GM21723 (cell line): Measurements from ENCODE around the gene TM6SF1.
"Not testable (repeated sequence)": the region's sequence is repeated elsewhere in the genome, so short reads cannot be mapped to it uniquely, and the experiment has no call there.

ENCODE experiments used
- ATAC-seq: cut with Tn5 transposase; IDR thresholded peaks from one replicate; pipeline ENCODE4 v1.9.1; 2021; ENCODE audit warnings: mild to moderate bottlenecking, moderate library complexity; ENCODE audit not compliant: unreplicated experiment

Gene TM6SF1

DNA sequence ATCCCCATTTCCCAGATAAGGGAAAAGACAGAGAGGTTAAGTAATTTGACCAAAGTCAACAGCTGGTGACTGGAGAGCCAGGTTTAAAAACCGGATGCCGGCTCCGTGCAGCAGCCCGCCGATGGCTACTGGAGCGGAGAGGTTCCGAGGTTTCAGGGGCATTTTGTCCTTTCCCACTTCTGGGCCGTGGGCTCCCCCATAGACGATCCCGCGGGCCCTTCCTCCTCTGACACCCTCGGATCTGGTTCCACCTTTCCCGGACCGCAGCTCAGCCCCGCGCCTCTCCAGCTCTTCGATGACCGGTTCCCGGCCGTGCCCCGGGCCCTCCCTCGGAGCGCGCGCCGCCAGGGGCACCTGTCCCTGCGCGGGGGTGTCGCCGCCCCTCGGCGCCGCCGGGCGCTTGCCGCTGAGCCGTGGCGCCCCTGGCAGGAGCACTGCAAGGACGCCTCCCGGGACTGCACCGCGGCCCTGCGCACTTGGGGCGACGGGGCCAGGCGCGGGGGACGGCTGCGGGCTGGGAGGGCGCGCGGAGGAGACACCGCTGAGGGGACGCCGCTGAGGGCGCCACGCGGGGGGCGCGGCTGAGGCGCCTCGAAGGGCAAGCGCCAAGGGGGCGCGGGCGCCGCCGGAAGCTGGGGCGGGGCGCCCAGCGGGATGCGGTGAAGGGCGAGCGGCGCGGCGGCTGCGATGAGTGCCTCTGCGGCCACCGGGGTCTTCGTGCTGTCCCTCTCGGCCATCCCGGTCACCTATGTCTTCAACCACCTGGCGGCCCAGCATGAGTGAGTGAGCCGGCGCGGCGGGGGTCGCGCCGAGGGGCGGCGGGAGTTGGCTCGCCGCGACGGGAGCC is at the start of gene TM6SF1:
TSS of gene TM6SF1 (plus strand) at position 652 of the 847 bp plus-strand sequence. CDS start at position 688, 36 bp downstream.
- peak; percentile 55 for ATAC-seq

DNA sequence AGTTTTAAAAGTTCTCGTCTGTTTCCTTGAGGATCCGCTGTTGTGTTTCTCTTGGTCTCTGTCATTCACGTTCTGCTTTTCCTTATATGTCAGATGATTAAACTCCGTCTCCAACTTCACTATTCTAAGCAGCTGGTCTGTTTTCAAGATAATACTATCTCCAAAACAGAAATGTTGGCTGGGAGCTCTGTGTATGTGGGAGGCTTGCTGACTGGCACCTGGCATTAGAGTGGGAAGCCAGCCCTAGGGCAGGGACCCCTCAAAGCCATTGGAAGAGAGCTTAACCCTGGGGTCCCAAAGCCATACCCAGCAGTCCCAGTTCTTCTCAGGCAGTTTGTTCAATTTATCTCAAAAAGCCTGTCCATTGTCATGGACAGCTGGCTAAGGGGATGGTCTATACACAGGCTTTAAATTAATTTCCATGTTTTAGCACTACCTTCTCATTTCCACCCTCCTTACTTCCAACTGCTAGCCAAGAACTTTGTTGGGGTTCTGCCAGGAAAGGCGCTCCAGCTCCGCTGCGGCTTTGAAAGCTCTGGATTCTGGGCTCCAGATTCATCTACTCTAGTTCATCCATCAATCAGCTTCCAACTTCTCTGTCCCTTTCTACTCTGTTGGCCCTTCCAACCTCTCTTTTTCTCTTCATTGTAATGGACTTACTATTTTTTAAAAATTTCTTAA is 49.6 kb upstream of the TM6SF1 start:
- ATAC-seq: no peak

- ATAC-seq: no peak
Observed at GRCh38 chr15:83061680-83062079, 45.8 kb upstream of the TM6SF1 start.

DNA sequence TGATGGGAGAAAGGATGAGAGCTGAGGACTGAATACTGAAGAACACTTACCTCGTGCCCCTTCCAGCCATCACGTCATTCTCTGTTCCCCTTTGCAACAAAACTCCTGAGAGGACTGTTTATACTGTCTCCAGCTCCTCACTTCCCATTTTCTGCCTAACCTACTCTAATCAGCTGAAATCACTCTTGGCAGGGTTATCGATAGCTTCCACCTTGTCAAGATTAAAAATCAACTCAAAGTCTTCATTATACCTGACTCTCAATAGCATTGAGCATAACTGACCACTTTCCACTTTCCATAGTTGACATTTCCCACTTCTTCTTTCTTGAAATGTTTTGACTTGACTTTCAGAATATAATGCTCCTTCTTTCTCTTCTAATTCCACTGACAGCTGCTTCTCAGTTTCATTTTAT is 44.7 kb upstream of the TM6SF1 start:
- no peak for ATAC-seq

DNA sequence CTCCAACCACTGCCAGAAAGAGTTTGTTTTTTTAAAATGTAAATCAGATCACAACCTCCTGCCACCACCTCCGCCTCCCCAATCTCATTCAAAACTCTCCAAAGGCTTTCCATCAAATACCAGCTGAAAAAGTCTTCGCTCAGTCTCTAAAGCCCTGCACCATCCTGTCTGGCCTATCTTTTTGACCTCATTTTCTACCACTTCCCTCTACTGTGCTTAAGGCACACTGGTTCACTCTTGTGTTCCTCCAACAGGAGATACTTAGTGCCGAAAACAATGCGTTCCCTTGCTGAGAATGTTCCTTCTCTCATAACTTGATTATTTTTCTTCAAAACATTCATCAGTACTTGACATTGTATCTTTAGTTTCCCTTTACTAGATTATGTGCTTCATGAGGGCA is 43.9 kb upstream of the TM6SF1 start:
- no peak for ATAC-seq

DNA sequence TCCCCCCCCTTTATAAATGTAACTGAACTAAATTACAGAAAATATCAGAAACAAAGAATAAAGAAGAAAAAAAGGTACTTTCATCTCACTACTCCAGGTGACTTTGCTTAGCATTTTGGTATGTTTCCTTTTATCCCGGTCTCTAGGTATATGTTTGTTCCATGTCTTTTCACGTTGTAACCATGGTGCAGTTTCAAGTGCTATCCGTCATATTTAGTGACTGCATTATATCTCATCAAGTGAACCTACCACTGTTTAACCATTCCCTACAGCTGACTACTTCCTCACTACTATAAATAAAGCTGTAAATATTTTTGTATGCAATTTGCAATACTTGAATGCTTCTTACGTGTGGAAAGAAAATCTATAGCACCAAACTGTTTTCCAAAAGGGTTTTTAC is 42.6 kb upstream of the TM6SF1 start:
- ATAC-seq: no peak

DNA sequence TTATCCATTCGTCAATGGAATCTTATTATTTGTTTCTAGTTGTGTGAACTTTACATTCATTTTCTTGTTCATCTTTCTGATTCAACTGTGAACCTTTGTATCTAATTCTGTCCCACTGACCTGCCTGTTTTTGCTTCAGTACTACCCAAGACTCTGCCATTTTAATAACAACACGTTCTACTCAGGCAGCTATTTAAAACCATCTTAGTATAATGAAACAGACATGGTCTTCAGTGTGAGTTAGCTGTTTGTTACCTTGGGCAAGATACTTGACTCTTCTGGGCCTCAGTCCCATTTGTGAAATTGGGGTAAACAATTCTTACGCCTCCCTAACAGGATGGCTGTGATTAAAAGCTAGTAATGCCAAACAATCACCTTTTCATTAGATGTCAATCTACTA is 42.0 kb upstream of the TM6SF1 start:
- ATAC-seq: no peak

DNA sequence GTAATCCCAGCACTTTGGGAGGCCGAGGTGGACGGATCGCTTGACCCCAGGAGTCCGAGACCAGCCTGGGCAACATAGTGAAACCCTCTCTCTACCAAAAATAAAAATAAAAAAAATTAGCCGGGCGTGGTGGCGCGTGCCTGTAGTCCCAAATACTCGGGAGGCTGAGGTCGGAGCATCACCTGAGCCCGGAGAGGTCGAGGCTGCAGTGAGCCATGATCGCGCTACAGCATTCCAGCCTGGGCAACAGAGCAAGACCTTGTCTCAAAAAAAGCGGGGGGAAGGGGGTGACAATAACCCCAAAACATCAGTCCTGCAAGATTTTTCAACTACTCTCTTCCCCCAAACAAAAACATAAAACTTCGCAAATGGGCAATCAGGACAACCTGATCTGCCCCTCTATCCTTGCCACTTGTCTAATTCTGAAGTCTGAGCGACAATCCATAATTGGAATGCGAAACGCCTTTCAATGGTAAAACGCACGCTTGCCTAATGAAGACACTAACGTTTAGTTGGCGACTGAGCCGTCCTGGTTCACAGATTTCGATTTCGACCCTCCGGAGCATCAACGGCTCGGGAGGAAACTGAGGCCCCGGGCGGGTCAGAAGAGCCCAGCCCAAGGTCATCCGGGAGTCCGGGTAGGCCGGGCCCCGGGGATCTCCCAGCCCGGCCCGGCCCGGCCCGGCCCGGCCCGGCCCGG is 41.3 kb upstream of the TM6SF1 start:
- no peak for ATAC-seq

DNA sequence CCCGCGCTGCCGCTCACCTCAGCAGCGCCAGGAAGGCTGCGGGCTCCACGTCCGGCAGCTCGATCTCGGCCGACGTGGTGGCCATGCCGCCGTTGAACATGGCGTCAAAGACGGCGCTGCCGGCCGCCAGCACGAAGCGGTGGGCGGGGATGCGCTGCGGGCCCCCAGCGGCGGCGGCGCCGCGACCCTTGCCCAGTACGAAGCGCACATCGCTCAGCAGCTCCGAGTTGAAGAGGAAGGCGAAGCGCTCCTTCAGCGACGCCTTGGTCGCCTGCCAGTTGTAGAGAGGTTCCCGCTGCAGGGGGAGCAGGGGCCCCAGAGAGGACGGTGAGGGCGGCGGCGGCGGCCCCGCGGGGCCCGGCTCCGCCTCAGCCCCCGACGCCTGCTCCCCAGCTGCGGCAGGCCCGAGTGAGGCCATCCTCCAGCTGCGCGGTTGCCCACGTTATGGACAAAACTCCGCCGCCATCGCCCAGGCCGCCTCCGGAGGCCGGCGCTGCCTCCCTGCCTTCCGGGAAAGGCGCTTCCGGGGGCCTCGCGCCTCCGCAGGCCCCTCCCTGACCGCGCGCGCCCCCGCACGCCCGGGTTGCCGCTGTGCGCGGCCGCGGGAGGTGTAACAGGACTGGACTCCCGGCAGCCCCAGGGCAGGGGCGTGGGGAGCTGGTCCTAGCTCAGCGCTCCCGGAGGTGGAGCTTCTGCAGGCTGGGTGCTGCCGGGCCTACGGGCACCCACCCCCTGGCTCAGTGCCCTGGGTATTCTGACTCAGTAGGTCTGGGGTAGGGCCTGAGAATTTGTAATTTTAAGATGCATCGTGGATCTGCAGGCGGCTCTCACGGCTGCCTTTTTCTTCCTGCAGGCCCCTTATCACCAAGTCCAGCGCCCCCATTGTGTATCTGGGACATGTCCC is 40.5 kb upstream of the TM6SF1 start, which contains the start of gene BTBD1:
TSS of gene BTBD1 (minus strand) at position 519 of the 904 bp plus-strand sequence. CDS start at position 418, 101 bp downstream.
- ATAC-seq: peak; percentile 85

GRCh38 chr15:83067638-83067962 is 39.8 kb upstream of the TM6SF1 start:
- no peak for ATAC-seq

GRCh38 chr15:83068054-83068453 is 39.4 kb upstream of the TM6SF1 start:
- no peak for ATAC-seq

DNA sequence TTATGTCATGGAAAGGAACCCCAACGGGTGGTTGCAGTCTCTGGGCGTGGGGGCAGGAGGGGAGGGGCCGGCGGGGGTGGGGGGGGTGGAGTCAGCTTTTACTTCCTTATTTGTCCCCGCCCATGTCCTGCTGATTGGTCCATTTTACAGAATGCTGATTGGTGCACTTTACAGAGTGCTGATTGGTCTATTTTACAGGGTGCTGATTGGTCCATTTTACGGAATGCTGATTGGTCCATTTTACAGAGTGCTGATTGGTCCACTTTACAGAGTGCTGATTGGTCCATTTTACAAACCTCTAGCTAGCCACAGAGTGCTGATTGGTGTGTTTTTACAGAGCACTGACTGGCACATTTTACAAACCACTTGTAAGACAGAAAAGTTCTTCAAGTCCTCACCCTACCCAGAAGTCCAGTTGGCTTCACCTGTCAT is 38.2 kb upstream of the TM6SF1 start:
- not testable (repeated sequence) for ATAC-seq

GRCh38 chr15:83077491-83078230 is 29.8 kb upstream of the TM6SF1 start:
- ATAC-seq: no peak

GRCh38 chr15:83078712-83079111 is 28.7 kb upstream of the TM6SF1 start:
- no peak for ATAC-seq

DNA sequence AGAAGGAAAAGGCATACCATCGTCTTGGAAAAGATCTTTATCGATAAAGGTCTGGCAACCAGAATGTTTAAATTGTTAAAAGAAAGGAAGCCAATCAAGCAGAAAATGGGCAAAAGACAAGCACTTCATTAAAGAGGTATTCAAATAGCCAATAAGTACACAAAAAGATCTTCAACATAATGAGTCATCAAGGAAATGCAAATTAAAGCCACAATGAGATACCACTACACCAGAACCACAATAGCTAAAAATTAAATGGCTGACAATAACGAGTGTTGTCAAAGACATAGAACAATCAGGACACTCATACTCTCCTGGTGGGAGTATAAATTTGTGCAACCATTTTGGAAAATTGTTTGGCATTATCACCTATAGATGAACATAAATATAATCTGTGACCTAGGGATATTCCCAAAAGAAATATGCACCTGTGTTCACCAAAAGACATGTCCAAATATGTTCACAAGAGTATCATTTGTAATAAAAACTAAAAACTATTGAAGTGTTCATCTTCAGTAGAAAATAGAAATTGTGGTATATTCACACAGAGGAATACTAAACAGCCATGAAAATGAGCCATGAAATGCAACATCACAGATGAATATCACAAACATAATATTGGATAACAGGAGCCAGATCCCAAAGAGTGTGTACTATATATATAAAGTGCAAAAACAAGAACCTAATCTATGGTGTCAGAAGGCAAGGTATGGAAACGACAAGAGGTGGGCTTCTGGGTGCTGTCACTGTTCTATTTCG is 26.0 kb upstream of the TM6SF1 start:
- no peak for ATAC-seq

GRCh38 chr15:83082730-83083386 is 24.6 kb upstream of the TM6SF1 start:
- no peak for ATAC-seq

DNA sequence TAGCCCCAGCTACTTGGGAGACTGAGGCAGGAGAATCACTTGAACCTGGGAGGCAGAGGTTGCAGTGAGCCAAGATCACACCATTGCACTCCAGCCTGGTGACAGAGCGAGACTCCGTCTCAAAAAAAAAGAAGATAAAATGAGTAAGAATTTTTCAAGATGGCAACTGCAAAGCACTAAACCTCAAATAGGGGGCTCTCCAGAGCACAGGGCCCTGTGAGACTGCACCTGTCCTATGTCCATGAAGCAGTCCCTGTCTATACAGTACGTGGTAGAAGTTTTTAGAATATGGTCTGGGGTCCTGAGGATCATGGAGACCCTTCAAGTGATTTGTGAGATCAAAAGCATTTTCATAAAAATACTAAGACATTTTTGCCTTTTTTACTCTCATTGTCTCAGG is 22.0 kb upstream of the TM6SF1 start:
- not testable (repeated sequence) for ATAC-seq

GRCh38 chr15:83085864-83086552 is 21.4 kb upstream of the TM6SF1 start:
- not testable (repeated sequence) for ATAC-seq
